ENCODE data around the gene MESD. TPM values are rescaled to one million over a fixed set of nuclear protein-coding genes. Genes with fewer than 3 reads are reported as not detected.

Gene MESD
- total RNA-seq, 1 donor: 24.2 TPM

GRCh38 chr15:80924278-80924677 is 65.3 kb downstream of the MESD start:
- TF ChIP-seq CTCF (IDR thresholded peaks at IDR 0.05; ENCODE audit: insufficient read depth, low read depth, low read length): no peak
- no peak overlapping the region for H3K4me3 ChIP-seq (ENCODE audit: low read depth, low read length)
- no peak for DNase-seq (ENCODE audit: low read depth)

GRCh38 chr15:80923668-80924067 is 66.0 kb downstream of the MESD start:
- TF ChIP-seq CTCF (IDR thresholded peaks at IDR 0.05; ENCODE audit: insufficient read depth, low read depth, low read length): no peak
- no peak overlapping the region for H3K4me3 ChIP-seq (ENCODE audit: low read depth, low read length)
- no peak for DNase-seq (ENCODE audit: low read depth)

- DNase-seq (ENCODE audit: low read depth): no peak
- TF ChIP-seq CTCF (IDR thresholded peaks at IDR 0.05; ENCODE audit: insufficient read depth, low read depth, low read length): no peak
- H3K4me3 ChIP-seq (ENCODE audit: low read depth, low read length): no peak overlapping the region
Measured at GRCh38 chr15:80921736-80922410, 67.7 kb downstream of the MESD start.

GRCh38 chr15:80920271-80920699 is 69.3 kb downstream of the MESD start:
- DNase-seq (ENCODE audit: low read depth): no peak
- H3K4me3 ChIP-seq (ENCODE audit: low read depth, low read length): no peak overlapping the region
- no peak for TF ChIP-seq CTCF (IDR thresholded peaks at IDR 0.05; ENCODE audit: insufficient read depth, low read depth, low read length)

- H3K4me3 ChIP-seq (ENCODE audit: low read depth, low read length): no peak overlapping the region
- no peak for TF ChIP-seq CTCF (IDR thresholded peaks at IDR 0.05; ENCODE audit: insufficient read depth, low read depth, low read length)
- DNase-seq (ENCODE audit: low read depth): no peak
Measured at GRCh38 chr15:80918196-80918783, 71.3 kb downstream of the MESD start.

GRCh38 chr15:80916056-80916455 is 73.6 kb downstream of the MESD start:
- H3K4me3 ChIP-seq (ENCODE audit: low read depth, low read length): no peak overlapping the region
- no peak for TF ChIP-seq CTCF (IDR thresholded peaks at IDR 0.05; ENCODE audit: insufficient read depth, low read depth, low read length)
- DNase-seq (ENCODE audit: low read depth): no peak

All from fibroblast of villous mesenchyme (primary cell).